Lower leg skin (tissue), 4 donors: ENCODE results near the gene PPARGC1A. TPM values are rescaled to one million over a fixed set of nuclear protein-coding genes. Genes with fewer than 3 reads are reported as not detected.

Experiments used
- DNase-seq, 2 donors: peaks; one replicate each; pipeline ENCODE4 v3.0.0-alpha.2; 2019; ENCODE audit warnings: low spot score in 2 of 2
- H3K4me3 ChIP-seq: fragments of 200-600 bp; sonication (generic); 2 replicates; pipeline ENCODE4 v1.5.1; 2017; ENCODE audit warnings: mild to moderate bottlenecking, low read depth; ENCODE audit not compliant: poor library complexity, severe bottlenecking
- POLR2A ChIP-seq, 2 donors: fragments of 450-650 bp; IDR thresholded peaks; one replicate each; pipeline ENCODE4 v1.6.1; 2016 to 2017; ENCODE audit warnings: antibody characterized with exemption in 2 of 2, mild to moderate bottlenecking in 1 of 2, moderate library complexity in 1 of 2
- WGBS, 2 donors: methylation state at CpG; one replicate each; pipeline ENCODE4 v1.1.5; 2018; 5-methylcytosine and 5-hydroxymethylcytosine counted together
- intact Hi-C: fragments of 100-400 bp; cut with DNase I; formaldehyde crosslinking; loops from one replicate; pipeline ENCODE4 v1.15.0; 2023; ENCODE audit warnings: low total_unique reads
- total RNA-seq, 4 donors: library from RNA; depleted of rRNA; stranded (reverse); fragments of >200 nt; gene quantifications; one replicate each; pipeline ENCODE4 v1.1.0, GENCODE V29; 2016
- TF ChIP-seq, protein P1 (sequence below), 3 donors: fragments of 450-650 bp; IDR thresholded peaks; one replicate each; pipeline ENCODE4 v1.5.1; 2016; ENCODE audit warnings: antibody characterized with exemption in 3 of 3, mild to moderate bottlenecking in 3 of 3, moderate library complexity in 2 of 3

The PPARGC1A gene
- 10 to 100 TPM in 2 of 4 donors, 1 to 10 TPM in 2; 3.4 to 40.0 (median 14.1) TPM for total RNA-seq

- intact Hi-C loops = no loop called here
These were observed at the start of gene PPARGC1A for GRCh38 chr4:23889814-23890341. PPARGC1A (minus strand) TSS chr4:23890047; CDS start chr4:23889957, 90 bp downstream.

GRCh38 chr4:23938796-23939195, 48.9 kb upstream of the PPARGC1A start:
- 93 to 96% methylated on average over 1 of the region's 1 CpG for WGBS, 2 donors
- intact Hi-C loops = no loop called here
- no peak for DNase-seq
- TF ChIP-seq, protein P1, sequence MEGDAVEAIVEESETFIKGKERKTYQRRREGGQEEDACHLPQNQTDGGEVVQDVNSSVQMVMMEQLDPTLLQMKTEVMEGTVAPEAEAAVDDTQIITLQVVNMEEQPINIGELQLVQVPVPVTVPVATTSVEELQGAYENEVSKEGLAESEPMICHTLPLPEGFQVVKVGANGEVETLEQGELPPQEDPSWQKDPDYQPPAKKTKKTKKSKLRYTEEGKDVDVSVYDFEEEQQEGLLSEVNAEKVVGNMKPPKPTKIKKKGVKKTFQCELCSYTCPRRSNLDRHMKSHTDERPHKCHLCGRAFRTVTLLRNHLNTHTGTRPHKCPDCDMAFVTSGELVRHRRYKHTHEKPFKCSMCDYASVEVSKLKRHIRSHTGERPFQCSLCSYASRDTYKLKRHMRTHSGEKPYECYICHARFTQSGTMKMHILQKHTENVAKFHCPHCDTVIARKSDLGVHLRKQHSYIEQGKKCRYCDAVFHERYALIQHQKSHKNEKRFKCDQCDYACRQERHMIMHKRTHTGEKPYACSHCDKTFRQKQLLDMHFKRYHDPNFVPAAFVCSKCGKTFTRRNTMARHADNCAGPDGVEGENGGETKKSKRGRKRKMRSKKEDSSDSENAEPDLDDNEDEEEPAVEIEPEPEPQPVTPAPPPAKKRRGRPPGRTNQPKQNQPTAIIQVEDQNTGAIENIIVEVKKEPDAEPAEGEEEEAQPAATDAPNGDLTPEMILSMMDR (IDR thresholded peaks at IDR 0.05) = no peak
- no peak for TF ChIP-seq POLR2A (IDR thresholded peaks at IDR 0.05)
- no peak overlapping the region for H3K4me3 ChIP-seq

More at GRCh38 chr4:23889814-23890341, at the start of gene PPARGC1A:
- DNase-seq = peak; percentile 57 to 87
- H3K4me3 ChIP-seq = peak within 1 kb of the TSS; percentile 34
- 1 to 2% methylated on average over 10 of the region's 10 CpGs for WGBS, 2 donors
- no peak for TF ChIP-seq POLR2A (IDR thresholded peaks at IDR 0.05)
- TF ChIP-seq, protein P1 (IDR thresholded peaks at IDR 0.05) = no peak

DNA sequence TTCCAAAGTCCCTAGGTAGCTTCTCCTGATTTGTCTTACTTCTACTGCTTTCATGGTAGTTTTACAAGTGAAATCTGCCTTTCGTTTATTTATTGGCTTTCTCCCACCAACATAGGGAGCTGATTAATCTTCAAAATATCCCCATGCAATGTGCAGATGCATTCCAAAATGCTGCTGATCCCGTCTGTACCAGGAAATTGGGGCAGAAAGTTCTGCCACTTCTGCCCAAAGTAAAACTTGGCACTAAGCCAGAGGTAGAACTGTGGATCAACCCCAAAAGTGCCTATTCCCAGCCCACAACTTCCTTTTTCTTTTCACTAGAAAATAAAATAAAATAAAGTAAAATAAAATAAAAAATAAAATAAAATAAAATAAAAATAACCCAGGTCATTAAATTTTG, 47.3 kb upstream of the PPARGC1A start:
- no peak overlapping the region for H3K4me3 ChIP-seq
- WGBS, 2 donors = 19 to 30% methylated on average over 2 of the region's 2 CpGs
- TF ChIP-seq, protein P1 (IDR thresholded peaks at IDR 0.05) = no peak
- no peak for TF ChIP-seq POLR2A (IDR thresholded peaks at IDR 0.05)
- intact Hi-C loops = no loop called here
- DNase-seq = no peak

DNA sequence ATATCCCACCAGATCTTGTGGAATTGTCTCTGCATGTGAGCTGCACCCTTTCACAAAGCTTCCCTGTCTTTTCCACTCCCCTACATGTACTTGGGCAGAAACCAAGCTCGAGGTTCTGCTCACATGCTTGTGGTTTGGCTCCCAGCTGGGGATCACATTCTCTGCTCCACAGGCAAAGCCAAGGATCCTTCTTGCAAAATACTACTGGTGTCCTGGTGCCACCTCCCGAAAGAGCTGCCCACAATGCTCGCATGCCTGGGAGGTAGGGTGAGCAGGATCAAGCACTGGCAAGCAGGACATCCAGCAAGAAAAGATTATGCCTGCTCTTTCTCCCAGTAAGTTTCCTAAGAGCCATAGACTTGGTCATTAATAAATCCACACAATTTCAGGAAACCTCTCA, 45.1 kb upstream of the PPARGC1A start:
- WGBS, 2 donors = 7 to 18% methylated on average over 3 of the region's 3 CpGs
- peak; percentile 91 to 96 for DNase-seq
- intact Hi-C loops = no loop called here
- TF ChIP-seq, protein P1 (IDR thresholded peaks at IDR 0.05) = no peak
- no peak for TF ChIP-seq POLR2A (IDR thresholded peaks at IDR 0.05)
- no peak overlapping the region for H3K4me3 ChIP-seq

DNA sequence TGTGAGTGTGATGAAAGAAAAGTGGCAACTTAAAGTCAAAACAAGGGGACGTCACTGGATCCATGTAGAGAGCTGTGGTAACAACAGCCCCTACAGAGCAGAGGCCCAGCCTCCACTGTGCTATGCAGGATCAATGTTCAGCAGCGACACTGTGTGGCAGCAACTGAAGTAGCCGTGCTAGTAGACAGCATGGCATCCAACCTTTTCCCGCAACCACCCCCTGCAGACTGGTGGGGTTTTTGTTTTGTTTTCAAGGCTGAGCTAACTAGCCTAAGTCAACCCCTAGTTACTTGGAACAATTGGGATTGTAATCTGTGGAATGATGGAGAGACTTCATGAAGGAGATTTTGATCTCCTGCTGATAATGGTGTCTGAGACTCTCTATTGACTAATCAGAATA, 44.4 kb upstream of the PPARGC1A start:
- intact Hi-C loops = no loop called here

More for the DNA sequence above, 44.4 kb upstream of the PPARGC1A start:
- TF ChIP-seq, protein P1 (IDR thresholded peaks at IDR 0.05) = no peak
- no peak for TF ChIP-seq POLR2A (IDR thresholded peaks at IDR 0.05)
- no peak for DNase-seq
- 91 to 95% methylated on average over 4 of the region's 4 CpGs for WGBS, 2 donors
- H3K4me3 ChIP-seq = no peak overlapping the region
